COLO668 (cell line): ENCODE data around the gene IGFL1.
"Not testable (repeated sequence)": the region's sequence is repeated elsewhere in the genome, so short reads cannot be mapped to it uniquely, and the experiment has no call there.

Experiments used
- DNase-seq: peaks from one replicate; lab custom pipeline; 2025; ENCODE audit not compliant: unreplicated experiment; lab: John Stamatoyannopoulos, UW

Gene IGFL1

DNA sequence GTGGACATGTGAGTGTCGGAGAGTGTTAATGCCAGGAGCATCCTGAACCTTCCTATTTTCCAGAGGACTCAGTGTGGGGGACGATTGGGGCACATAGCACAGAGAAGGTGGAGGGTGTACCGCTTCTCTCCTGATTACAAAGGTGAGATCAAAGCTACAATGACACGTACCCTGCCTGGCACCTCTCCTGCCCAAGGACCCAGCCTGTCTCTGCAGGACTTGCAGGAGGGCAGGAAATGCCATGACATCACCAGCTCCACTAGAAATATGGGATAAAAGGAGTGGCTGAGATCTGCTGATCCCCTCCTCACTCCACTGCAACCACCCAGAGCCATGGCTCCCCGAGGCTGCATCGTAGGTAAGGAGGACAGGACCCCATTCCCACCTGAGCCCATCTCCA is at the start of gene IGFL1:
TSS of gene IGFL1 (plus strand) at position 301 of the 400 bp plus-strand sequence. CDS start at position 334, 33 bp downstream.
- no peak for DNase-seq

DNA sequence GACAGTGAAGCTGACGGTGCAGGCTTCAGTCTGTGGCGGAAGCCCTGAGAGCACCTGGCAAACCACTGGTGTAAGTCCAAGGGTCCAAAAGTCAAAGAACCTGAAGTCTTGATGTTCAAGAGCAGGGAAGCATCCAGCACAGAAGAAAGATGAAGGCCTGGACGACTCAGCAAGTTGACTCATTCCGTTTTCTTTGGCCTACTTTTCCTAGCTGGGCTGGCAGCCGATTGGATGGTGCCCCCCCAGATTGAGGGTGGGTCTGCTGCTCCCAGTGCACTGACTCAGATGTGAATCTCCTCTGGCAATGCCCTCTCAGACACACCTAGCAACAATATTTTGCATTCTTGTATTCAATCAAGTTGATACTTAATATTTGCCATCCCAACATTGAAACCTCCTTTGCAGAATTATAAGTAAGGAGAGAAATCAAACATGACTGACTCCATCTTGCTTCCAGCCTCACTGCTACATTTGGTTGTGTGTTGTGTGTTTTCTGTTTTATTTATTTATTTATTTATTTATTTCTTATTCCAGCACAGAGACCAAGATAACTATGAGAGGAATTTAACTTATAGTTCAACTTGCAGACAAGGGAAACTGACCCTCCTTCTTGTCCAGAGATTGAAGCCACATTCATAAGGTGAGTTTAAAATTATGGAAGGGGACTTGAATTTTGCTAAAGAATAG is 48.7 kb upstream of the IGFL1 start:
- no peak for DNase-seq

DNA sequence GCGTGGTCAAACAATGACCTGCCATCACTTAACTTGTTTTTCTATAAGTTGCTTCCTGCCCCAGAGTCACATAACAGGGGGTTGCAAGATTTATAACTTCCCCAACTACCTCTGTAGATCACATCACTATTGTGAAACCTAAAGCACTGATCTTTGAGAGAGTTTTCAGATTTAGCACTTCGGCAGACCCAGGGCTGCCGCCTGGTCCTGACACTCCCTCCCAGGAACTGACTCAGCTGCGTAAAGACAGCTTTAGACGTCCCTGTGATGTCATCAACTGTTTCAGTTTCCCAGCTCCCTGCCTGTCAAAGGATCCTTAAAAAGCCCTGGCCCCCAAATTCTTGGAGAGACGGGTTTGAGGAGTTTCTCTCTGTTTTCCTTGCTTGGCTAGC is 48.2 kb upstream of the IGFL1 start:
- no peak for DNase-seq

DNA sequence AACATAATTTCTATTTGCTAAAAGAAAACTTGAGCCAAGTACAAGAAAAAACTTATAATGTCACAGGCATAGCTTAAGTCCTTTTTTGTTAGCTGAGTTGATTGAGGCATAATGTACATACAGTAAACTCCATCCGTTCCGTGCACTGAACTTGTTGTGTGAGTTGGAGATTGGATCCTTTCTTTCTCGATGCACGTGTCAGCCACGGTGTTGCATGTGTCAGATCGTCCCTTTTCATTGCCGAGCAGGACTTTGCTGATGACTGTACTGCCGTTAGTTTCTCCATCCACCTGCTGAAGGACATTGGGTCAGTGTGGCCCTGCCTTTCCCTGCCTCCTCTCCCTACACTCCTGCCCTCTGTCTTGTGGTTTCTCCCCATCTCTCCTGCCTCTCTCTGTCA is 47.1 kb upstream of the IGFL1 start:
- no peak for DNase-seq

DNA sequence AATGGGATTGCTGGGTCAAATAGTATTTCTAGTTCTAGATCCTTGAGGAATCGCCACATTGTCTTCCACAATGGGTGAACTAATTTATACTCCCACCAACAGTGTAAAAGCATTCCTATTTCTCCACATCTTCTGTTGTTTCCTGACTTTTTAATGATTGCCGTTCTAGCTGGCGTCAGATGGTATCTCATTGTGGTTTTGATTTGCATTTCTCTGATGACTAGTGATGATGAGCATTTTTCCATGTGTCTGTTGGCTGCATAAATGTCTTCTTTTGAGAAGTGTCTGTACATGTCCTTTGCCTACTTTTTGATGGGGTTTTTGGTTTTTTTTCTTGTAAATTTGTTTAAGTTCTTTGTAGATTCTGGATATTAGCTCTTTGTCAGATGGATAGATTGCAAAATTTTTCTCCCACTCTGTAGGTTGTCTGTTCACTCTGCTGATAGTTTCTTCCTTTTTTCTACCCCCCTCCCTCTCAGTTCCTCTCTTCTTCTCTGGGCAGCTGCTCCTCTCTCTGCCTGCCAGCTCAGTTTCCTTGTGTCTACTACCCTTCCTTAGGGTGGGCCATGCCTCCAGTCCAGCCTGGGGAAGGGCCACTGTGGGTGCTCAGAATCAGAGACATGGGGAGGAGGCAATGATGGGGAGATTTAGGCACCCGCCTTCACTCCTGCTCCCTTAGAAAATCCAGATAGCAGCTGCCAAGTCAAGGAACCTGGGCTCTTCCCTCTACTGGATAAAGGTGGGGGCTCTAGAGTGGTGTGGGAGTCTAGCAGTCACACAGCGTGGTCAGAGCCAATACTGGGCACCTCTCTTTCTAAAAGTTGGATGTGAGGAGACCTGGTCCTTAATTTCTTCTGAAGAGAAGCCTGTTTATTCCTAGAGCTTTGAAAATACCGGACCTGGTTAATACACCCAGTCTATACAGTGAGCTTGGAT is 44.5 kb upstream of the IGFL1 start:
- DNase-seq: not testable (repeated sequence)

DNA sequence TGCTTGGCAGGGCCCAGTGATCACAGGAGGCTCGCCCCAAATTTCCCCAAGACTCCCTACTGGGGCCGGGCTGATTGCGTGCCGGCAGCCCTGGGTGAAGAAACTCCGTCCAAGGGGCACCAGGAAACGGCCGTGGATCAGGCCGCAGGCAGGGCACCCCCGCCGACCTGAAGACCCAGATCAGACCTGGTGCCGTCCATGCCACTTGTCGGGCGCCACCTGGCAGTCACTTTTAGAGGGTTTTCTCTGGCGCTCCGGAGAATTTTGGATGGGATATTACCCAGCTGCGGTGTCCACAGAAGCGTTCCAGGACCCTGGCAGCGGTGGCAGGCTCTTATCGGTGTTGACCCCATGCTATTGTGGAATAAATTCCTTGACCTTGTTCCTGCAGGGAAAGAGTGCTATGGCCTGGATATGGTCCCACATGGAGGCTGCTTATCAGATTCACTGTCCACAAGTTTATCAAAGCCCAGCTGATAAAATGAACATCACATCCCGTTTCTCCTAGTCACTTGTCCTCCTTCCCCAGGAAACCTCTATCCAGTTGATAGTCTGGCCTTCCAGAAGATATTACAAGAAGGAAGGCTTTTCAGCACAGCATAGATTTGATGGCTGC is 43.3 kb upstream of the IGFL1 start:
- DNase-seq: no peak

DNA sequence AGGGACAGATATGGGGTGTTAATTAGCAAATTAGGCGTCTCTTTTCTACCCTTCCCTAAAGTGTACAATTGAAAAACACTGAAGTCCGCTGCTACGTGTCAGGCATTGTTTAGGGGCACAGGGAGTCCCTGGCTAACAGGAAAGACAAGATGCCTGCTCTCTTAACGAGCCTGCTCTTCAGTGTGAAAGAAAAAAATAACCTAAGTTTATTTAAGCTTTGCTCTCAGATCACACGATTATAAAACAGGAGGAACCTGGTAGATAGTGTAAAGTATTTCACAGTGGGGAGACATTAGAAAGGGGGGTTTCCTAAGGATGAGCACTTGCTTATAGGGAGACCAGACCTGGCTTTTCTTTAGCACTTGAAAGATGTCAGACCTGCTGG is 42.8 kb upstream of the IGFL1 start:
- no peak for DNase-seq

DNA sequence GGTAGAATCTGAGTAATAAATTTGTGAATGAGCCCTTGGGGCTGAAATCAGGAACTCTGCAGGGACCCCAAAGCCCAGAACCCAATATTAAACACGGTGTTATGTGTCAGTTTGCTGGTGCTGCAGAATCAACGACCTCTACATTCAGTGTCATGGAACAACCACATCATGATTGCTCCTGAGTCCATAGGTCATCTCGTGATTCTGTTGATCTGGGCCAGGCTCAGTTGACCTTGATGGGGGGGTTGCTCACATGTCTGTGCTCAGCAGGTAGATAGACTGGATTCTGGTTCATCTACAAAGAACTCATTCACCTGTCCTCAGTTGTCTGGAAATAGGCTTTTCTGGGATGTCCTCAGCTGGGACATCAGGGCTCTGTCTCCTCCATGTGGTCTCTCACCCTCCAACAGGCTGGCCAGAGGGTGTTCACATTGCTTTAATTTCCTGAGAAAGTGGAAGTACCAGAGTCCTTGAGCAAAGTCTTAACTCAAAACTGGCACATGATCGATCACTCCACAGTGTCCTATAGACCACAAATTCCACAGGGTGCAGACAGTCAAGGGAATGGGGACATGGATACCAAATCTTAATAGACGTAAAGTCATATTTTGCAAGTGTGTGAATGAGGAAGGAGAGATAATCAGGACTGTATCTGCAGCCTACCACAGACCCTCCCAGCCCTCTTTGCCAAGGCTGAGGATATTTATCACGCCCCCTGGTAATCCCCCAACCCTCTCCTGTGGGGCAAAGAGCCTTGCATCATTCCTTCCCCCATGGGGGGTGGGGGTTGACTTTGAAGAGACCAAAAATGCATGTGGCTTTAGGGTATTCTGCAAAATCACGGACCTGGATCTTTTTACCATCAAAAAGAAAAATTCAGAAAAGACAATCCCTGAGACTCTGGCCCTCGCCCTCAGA is 39.3 kb upstream of the IGFL1 start:
- no peak for DNase-seq

DNA sequence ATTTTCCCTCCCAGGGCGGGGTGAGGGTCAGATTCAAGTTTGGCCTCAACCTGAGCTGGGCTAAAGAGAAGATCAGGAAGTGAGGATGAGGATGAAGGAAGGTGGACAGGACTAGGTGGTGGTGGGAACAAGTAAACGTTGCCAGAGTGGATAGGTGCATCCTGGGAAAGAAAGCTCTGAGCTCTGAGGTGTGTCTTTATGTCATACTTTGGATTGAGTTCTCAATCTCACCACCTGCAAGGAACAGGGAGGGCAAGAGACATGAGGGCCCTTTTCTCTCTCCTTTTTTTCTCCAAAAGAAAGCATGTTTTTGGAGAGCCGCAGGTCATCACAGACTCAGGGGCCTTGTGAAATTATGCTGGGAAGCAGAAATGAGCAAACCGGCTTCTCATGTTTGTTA is 38.2 kb upstream of the IGFL1 start:
- no peak for DNase-seq

DNA sequence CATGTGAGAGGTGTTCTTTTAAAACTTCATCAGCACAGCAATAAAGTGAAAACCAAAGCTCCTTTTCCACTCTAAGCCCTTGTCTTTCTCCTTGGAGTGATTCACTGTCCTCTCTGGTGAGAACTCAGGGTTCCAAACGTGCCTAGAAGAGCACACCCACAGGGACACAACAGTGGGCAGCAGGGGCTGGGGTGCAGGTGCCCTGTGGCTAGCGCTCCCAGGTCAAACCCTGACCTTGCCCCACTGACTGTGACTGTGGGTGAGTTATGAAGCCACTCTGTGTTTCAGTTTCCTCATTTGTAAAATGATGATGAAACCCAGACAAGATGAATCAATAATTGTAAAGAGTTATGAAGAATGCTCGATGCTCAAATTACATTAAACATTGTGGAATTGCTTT is 37.6 kb upstream of the IGFL1 start:
- DNase-seq: no peak

DNA sequence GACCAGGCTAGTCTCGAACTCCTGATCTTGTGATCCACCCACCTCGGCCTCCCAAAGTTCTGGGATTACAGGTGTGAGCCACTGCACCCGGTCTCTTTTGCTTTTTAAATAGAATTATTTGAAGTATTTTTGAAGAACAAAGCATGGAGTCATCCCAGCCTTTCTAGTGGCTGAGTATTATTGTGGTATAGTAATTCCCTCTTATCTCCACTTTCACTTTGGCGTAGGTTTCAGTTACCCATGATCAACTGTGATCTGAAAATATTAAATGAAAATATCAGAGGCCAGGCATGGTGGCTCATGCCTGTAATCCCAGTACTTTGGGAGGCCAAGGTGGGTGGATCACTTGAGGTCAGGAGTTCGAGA is 36.9 kb upstream of the IGFL1 start:
- not testable (repeated sequence) for DNase-seq

DNA sequence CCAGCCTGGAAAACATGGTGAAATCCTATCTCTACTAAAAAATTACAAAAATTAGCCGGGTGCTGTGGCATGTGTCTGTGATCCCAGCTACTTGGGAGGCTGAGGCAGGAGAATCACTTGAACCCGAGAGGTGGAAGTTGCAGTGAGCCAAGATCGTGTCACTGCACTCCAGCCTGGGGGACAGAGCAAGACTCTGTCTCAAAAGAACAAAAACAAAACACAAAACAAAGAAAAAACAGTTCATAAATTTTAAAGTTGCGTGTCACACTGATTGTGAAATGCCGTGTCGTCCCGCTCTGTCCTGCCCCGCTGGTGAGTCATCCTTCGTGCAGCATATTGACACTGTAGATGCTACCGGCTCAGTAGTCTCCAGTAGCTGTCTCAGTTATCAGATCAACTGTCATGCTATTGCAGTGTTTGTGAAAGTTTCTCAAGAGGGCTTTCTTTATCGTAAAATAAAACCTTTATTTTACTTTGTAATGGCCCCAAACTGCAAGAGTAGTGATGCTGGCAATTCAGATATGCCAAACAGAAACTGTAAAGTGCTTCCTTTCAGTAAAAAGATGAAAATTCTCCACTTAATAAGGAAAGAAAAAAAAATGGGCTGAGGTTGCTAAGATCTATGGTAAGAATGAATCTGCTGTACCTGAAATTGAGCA is 36.4 kb upstream of the IGFL1 start:
- DNase-seq: peak; percentile 61

DNA sequence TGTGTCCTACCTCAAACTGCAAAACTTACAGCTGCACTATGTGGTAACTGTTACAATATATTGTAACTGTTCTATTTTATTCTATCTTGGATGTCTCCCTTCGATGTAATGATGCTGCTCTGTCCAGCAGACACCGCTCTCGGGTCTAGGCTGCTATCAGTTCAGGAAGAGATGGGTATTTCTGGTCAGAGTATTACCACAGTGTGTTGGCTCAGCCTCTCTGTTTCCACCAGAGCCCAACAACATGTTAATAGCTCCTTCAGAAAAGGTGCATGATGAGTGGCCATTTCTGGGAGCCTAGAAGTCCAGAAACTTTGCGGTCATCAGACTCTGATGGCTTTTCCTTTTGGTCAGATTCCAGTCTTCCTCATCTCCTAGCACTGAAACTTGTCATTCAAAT is 35.9 kb upstream of the IGFL1 start:
- DNase-seq: no peak

DNA sequence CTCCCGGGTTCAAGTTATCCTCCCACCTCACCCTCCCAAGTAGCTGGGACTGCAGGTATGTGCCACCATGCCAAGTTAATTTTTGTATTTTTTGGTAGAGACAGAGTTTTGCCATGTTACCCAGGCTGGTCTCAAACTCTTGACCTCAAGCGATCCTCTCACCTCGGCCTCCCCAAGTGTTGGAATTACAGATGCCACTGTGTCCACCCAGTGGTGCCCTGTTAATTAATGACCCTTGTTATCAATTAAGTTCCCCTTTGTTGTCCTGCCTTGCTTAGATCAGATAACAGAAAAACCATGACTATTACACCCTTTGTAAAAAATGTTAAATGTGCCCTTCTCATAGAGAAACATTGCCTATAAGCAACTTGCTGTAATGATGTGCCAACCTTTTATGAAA is 34.4 kb upstream of the IGFL1 start:
- DNase-seq: no peak

DNA sequence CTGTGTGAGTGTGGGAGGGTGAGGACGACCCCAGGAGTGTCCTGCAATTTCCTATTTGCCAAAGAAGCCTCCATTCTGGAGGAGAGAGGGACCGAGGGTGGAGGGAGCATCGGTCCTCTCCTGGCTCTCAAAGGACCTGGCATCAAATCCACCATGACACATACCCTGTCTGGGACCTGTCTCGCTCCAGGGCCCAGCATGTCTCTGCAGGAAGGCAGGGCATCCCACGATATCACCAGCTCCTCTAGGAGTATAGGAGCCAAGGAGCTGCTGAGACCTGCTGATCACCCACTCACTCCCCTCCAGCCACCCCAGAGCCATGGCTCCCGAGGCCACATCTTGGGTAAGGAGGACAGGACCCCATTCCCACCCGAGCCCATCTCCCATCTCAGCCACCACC is 33.6 kb upstream of the IGFL1 start:
- not testable (repeated sequence) for DNase-seq

DNA sequence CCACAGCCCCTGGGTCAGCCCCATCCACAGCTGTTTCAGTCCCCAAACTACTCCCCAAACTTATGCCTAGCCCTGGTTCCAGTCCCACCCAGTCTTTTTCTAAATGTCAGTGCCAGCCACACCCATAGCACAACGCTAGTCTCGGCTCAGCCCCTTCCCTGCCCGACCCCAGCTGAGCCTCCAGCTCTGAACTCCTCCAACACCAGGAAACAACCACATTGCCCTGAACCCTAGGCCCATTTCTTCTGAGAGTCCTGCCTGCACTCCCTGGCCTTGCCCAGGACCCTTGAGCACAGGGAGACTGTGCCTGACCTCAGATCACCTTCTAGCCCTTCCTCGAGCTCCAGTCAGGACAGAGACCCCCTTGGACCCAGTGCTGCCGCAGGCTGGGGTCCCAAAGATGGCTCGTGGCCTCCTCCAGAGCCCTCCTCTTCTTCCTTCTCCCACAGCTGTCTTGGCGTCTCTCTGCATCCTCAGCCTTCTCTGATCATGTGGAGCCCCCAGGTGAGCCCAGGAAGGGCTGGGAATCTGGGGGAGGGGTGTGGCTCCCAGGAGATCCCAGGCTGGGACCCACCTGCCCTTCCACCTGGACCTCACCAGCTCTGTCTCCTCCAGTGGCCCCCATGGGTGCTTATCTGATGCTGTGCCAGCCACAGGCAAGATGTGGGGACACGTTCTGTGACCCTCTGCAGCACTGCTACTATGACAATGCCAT is 33.0 kb upstream of the IGFL1 start:
- no peak for DNase-seq

DNA sequence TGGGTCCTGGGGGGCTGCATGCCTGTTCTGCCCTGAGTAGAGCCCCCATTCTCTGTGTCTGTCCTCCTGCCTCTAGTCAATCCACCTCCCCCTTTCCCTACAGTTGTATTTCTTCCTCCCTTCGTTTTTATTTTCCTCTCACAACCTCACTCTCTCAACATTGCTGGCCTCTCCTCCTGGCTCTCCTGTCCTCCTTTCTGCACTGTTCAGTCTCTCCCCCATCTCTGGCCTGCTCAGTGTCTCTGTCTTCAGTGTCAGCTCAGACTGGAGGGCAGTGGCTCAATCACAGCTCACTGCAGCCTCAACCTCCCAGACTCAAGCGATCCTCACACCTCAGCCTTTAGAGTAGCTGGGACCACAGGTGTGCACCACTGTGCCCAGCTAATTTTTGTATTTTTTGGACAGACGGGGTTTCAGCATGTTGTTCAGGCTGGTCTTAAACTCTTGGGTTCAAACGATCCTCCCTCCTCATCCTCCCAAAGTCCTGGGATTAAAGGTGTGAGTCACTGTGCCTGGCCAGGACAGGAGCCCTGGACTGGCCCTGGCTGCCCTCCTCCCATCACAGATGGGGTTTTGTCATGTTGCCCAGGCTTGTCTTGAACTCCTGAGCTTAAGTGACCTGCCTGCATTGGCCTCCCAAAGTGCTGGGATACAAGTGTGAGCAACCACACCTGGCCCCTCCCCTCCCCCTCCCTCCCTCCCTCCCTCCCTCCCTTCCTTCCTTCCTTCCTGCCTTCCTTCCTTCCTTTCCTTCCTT is 32.0 kb upstream of the IGFL1 start:
- DNase-seq: no peak

DNA sequence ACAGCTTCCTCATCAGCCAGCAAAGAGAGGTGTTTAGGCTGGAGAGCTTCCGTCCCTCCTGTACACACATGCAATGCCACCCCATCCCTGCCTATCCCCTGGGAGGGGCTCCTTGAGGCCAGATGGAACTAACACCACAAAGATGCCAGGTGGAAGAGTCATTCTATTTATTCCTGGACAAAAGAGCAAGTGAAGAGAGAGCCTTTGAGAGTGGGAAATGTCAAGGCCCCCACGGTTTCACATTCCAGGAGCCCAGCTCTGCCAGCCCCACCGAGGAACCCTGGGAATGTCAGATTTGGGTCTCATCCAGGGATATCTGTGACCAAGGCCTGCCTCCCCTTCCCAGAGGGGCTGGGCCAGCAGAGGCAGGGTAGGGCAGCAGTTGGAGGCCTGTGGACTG is 30.8 kb upstream of the IGFL1 start:
- no peak for DNase-seq
